Measurements from ENCODE around the gene DDX17.

DNA sequence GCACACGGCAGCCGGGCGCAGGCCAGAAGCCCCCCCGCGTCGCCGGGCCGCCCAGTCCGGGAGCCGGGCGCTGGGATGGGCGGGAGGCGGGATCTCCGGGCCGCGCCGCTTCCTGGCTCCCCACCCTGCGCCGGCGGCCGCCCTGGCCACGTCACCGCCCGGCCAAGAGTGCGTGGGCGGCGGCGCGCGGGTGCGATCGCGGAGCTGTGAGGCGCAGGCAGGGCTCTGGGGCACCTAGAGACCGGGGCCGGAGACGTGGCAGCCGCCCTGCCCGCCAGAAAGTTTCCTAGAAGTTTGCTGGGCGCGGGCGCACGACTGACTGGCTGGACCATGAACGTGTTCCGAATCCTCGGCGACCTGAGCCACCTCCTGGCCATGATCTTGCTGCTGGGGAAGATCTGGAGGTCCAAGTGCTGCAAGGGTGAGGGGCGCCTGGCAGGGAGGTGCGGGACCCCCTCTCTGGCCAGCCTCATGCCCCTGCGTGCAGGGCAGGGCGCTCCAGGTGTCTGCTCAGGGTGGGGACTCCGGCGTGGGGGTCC lies 38.1 kb downstream of the DDX17 start, which contains the start of gene KDELR3:
- TF ChIP-seq, protein P1, sequence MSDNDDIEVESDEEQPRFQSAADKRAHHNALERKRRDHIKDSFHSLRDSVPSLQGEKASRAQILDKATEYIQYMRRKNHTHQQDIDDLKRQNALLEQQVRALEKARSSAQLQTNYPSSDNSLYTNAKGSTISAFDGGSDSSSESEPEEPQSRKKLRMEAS (IDR thresholded peaks at IDR 0.05) = peak; percentile 11; the same call in 1 of the 2 replicates
- TF ChIP-seq, protein P2, sequence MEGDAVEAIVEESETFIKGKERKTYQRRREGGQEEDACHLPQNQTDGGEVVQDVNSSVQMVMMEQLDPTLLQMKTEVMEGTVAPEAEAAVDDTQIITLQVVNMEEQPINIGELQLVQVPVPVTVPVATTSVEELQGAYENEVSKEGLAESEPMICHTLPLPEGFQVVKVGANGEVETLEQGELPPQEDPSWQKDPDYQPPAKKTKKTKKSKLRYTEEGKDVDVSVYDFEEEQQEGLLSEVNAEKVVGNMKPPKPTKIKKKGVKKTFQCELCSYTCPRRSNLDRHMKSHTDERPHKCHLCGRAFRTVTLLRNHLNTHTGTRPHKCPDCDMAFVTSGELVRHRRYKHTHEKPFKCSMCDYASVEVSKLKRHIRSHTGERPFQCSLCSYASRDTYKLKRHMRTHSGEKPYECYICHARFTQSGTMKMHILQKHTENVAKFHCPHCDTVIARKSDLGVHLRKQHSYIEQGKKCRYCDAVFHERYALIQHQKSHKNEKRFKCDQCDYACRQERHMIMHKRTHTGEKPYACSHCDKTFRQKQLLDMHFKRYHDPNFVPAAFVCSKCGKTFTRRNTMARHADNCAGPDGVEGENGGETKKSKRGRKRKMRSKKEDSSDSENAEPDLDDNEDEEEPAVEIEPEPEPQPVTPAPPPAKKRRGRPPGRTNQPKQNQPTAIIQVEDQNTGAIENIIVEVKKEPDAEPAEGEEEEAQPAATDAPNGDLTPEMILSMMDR (IDR thresholded peaks at IDR 0.05; ENCODE audit: control extremely low read depth in 1 of 3, insufficient read depth in 1 of 3, low read depth in 1 of 3, low read length in 3 of 3) = no peak
- no peak for TF ChIP-seq CHD2 (IDR thresholded peaks at IDR 0.05; ENCODE audit: low read length)
- no peak for TF ChIP-seq YY1 (IDR thresholded peaks at IDR 0.05; ENCODE audit: low read depth, low read length)
- TF ChIP-seq POLR2A (IDR thresholded peaks at IDR 0.05; ENCODE audit: control extremely low read depth in 1 of 2, low read depth in 2 of 2, low read length in 2 of 2) = no peak
